HepG2 (cell line): ENCODE data around the gene CMIP. TPM values are rescaled to one million over a fixed set of nuclear protein-coding genes. Genes with fewer than 3 reads are reported as not detected.

Experiments
- AGO1 ChIP-seq: fragments of 200-400 bp; formaldehyde crosslinking; IDR thresholded peaks from 2 replicates; pipeline ENCODE4 v1.6.1; 2017; ENCODE audit warnings: mild to moderate bottlenecking, low read depth, low read length, moderate library complexity; ENCODE audit not compliant: poor library complexity, severe bottlenecking
- ATF5 ChIP-seq: sonication (generic); formaldehyde crosslinking; IDR thresholded peaks from 2 replicates; pipeline ENCODE4 v1.4.0; 2020; ENCODE audit warnings: mild to moderate bottlenecking, low read depth, missing genetic modification reagents
- EEA1 ChIP-seq: sonication (generic); formaldehyde crosslinking; IDR thresholded peaks from 2 replicates; pipeline ENCODE4 v1.5.1; 2020; ENCODE audit warnings: mild to moderate bottlenecking, missing genetic modification reagents, borderline replicate concordance
- HMG20A ChIP-seq: IDR thresholded peaks from 2 replicates; pipeline ENCODE4 v1.6.1; 2016; ENCODE audit warnings: borderline replicate concordance
- IRF9 ChIP-seq: sonication (generic); formaldehyde crosslinking; IDR thresholded peaks from 2 replicates; pipeline ENCODE4 v1.8.0; 2022; ENCODE audit warnings: missing genetic modification reagents, mild to moderate bottlenecking, borderline replicate concordance
- KLF6 ChIP-seq: IDR thresholded peaks from 2 replicates; pipeline ENCODE4 v1.8.0; 2016; ENCODE audit warnings: missing biosample characterization, missing genetic modification reagents
- MATR3 ChIP-seq: sonication (generic); formaldehyde crosslinking; IDR thresholded peaks from 2 replicates; pipeline ENCODE4 v1.4.0; 2020; ENCODE audit warnings: missing genetic modification reagents
- MAZ ChIP-seq, 2 experiments: sonication (generic) in 1 of 2; formaldehyde crosslinking in 1 of 2; IDR thresholded peaks; 2 replicates each; pipeline versions ENCODE4 v1.5.0 to v1.6.1; 2012 to 2020; ENCODE audit warnings: low read depth in 2 of 2, mild to moderate bottlenecking in 2 of 2, borderline replicate concordance in 1 of 2, improper control_type of control experiment in 1 of 2, low read length in 1 of 2, missing genetic modification reagents in 1 of 2, moderate library complexity in 1 of 2
- RNF2 ChIP-seq: fragments of 450-650 bp; conservative IDR thresholded peaks from 2 replicates; pipeline ENCODE4 v1.6.1; 2016; ENCODE audit warnings: low read depth
- SP2 ChIP-seq: sonication (generic); formaldehyde crosslinking; IDR thresholded peaks from 2 replicates; pipeline ENCODE4 v1.5.1; 2020; ENCODE audit warnings: mild to moderate bottlenecking, missing genetic modification reagents
- SSRP1 ChIP-seq: IDR thresholded peaks from 2 replicates; pipeline ENCODE4 v1.6.1; 2016; ENCODE audit warnings: control low read depth
- TRIM22 ChIP-seq: fragments of 450-650 bp; IDR thresholded peaks from 2 replicates; pipeline ENCODE4 v1.6.1; 2017
- ZBTB20 ChIP-seq: sonication (generic); formaldehyde crosslinking; IDR thresholded peaks from 2 replicates; pipeline ENCODE4 v1.8.1; 2023; ENCODE audit warnings: missing genetic modification reagents, low read depth, mild to moderate bottlenecking, borderline replicate concordance
- ZNF251 ChIP-seq: sonication (generic); formaldehyde crosslinking; IDR thresholded peaks from 2 replicates; pipeline ENCODE4 v1.9.0; 2021; ENCODE audit warnings: mild to moderate bottlenecking, missing genetic modification reagents
- ZNF329 ChIP-seq: sonication (generic); formaldehyde crosslinking; IDR thresholded peaks from 2 replicates; pipeline ENCODE4 v1.9.0; 2021; ENCODE audit warnings: low read depth, mild to moderate bottlenecking, missing genetic modification reagents
- ZNF646 ChIP-seq: sonication (generic); formaldehyde crosslinking; IDR thresholded peaks from 2 replicates; pipeline ENCODE4 v1.9.0; 2021; ENCODE audit warnings: mild to moderate bottlenecking, missing genetic modification reagents
- ZNF839 ChIP-seq: sonication (generic); formaldehyde crosslinking; IDR thresholded peaks from 2 replicates; pipeline ENCODE4 v1.4.0; 2020; ENCODE audit warnings: missing genetic modification reagents, mild to moderate bottlenecking, borderline replicate concordance
- ZNF891 ChIP-seq: sonication (generic); formaldehyde crosslinking; IDR thresholded peaks from 2 replicates; pipeline ENCODE4 v1.5.0; 2020; ENCODE audit warnings: mild to moderate bottlenecking, missing genetic modification reagents
- ZSCAN22 ChIP-seq: sonication (generic); formaldehyde crosslinking; IDR thresholded peaks from 2 replicates; pipeline ENCODE4 v1.4.0; 2020; ENCODE audit warnings: mild to moderate bottlenecking, missing genetic modification reagents
- polyA plus RNA-seq, 8 experiments: library from polyadenylated mRNA; depleted of rRNA in 3 of 8; stranded (reverse) in 7 of 8; unstranded in 1 of 8; fragments of >200 nt; fragmentation: Illumina TruSeq in 4 of 8; extraction: Trizol in 4 of 8; gene quantifications; 2 replicates each; pipeline versions ENCODE4 v1.2.1 to v1.2.3, GENCODE V29; 2011 to 2016; ENCODE audit warnings: low read depth in 4 of 8, missing spikeins in 1 of 8, mixed read lengths in 1 of 8; ENCODE audit not compliant: insufficient read depth in 1 of 8
- total RNA-seq, 5 experiments: library from RNA; depleted of rRNA; stranded (reverse); fragments of >200 nt; fragmentation: Illumina TruSeq; extraction: Trizol; gene quantifications; 2 replicates each; pipeline ENCODE4 v1.2.3, GENCODE V29; 2016; ENCODE audit warnings: low read depth in 1 of 5

CMIP gene
- total and polyA plus RNA-seq, 2 of the 13 experiments (the other 11 are each of a cell fraction or from before 2014, with no cell fraction given), result 10.9 to 18.1 TPM

- TF ChIP-seq KLF6 (CRISPR knock-in tag) (peak; percentile 93), ZNF329 (CRISPR knock-in tag) (no peak), ZNF891 (peak; percentile 63; the same call in 1 of the 2 replicates), EEA1 (CRISPR knock-in tag) (0 out of 2 replicates have a peak, but pooled peaks have one; percentile 50), HMG20A (CRISPR knock-in tag) (peak; percentile 27; the same call in 1 of the 2 replicates), ZNF646 (CRISPR knock-in tag) (0 out of 2 replicates have a peak, but pooled peaks have one; percentile 50), ZSCAN22 (CRISPR knock-in tag) (0 out of 2 replicates have a peak, but pooled peaks have one; percentile 40), AGO1 (peak; percentile 80), SSRP1 (peak; percentile 81; the same call in 1 of the 2 replicates), ZNF839 (CRISPR knock-in tag) (peak; percentile 78; the same call in 1 of the 2 replicates), TRIM22 (no peak), ZNF251 (CRISPR knock-in tag) (no peak), SP2 (peak; percentile 55; the same call in 1 of the 2 replicates), MAZ (IDR thresholded peaks at IDR 0.05; ENCODE audit: borderline replicate concordance, low read depth, low read length) (no peak), MAZ (CRISPR knock-in tag; IDR thresholded peaks at IDR 0.05; ENCODE audit: low read depth) (peak; percentile 77; the same call in 1 of the 2 replicates), RNF2 (peak; percentile 73), ATF5 (CRISPR knock-in tag) (no peak), ZBTB20 (CRISPR knock-in tag) (peak; percentile 92), MATR3 (CRISPR knock-in tag) (no peak), IRF9 (peak; percentile 85; the same call in 1 of the 2 replicates)
Observed at GRCh38 chr16:81403601-81404391, 40.8 kb upstream of the CMIP start (continued).
